ENCODE data around the gene PNLIPRP2. TPM values are rescaled to one million over a fixed set of nuclear protein-coding genes. Genes with fewer than 3 reads are reported as not detected.
A peak's percentile ranks its signal among the peaks of the same experiment; 100 is the strongest.

PNLIPRP2 gene
- total RNA-seq, 4 donors from 2014 or later = not detected

DNA sequence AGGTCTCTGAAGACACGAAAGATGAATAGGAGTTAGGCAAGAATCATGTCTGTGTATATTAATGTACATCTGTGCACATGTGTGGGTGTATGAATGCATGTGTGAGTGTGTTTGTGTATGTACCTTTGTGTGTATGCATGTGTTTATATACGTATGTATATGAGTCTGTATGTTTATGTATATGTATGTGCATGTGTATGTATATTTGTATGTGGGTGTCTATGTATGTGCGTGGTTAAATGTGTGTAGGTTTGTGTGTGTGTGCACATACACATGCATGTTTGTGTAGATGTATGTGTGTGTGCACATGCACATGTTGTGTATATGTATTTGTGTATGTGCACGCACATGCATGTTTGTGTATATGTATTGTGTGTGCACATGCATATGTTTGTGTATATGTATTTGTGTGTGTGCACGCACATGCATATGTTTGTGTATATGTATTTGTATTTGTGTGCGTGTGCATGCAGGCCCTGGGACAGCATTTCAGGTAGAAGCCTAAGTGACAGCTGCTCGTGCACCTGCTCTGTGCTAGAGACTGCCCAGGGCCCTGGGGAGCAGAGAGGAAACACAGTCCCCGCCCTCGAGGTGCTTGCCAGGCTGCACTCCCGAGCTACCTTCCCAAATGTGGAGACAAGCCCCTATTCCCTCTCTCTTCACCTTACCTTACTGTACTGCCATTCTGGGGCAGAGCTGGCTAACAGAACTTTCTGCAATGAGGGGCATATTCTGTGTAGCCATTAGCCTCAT lies 17.9 kb upstream of the PNLIPRP2 start:
- DNase-seq (ENCODE audit: low spot score) = no peak
- no peak for ATAC-seq (ENCODE audit: low FRiP score)
- TF ChIP-seq, protein P1, sequence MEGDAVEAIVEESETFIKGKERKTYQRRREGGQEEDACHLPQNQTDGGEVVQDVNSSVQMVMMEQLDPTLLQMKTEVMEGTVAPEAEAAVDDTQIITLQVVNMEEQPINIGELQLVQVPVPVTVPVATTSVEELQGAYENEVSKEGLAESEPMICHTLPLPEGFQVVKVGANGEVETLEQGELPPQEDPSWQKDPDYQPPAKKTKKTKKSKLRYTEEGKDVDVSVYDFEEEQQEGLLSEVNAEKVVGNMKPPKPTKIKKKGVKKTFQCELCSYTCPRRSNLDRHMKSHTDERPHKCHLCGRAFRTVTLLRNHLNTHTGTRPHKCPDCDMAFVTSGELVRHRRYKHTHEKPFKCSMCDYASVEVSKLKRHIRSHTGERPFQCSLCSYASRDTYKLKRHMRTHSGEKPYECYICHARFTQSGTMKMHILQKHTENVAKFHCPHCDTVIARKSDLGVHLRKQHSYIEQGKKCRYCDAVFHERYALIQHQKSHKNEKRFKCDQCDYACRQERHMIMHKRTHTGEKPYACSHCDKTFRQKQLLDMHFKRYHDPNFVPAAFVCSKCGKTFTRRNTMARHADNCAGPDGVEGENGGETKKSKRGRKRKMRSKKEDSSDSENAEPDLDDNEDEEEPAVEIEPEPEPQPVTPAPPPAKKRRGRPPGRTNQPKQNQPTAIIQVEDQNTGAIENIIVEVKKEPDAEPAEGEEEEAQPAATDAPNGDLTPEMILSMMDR (IDR thresholded peaks at IDR 0.05) = no peak

DNA sequence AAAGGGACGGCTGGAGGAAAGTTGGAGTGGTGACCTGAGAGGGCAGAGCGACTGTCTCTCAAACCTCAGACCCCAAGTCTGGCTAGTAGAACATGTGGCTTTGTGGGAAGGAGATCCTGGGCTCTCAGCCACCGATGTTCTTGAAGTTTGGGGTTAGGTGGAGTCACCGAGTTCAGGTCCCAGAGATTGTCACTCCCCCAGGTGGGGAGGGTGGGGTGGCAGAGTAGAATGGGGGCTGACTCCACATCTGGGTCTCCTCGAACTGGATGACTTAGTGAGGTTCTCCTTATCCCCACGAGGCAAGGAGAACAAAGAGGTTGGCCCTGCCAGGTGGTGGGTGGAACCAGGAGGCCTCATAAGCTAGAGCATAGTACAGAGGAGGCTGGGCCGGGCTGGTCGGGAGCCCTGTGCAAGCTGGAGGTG lies 14.7 kb upstream of the PNLIPRP2 start:
- TF ChIP-seq, protein P1 (IDR thresholded peaks at IDR 0.05) = no peak
- no peak for ATAC-seq (ENCODE audit: low FRiP score)
- no peak for DNase-seq (ENCODE audit: low spot score)

DNA sequence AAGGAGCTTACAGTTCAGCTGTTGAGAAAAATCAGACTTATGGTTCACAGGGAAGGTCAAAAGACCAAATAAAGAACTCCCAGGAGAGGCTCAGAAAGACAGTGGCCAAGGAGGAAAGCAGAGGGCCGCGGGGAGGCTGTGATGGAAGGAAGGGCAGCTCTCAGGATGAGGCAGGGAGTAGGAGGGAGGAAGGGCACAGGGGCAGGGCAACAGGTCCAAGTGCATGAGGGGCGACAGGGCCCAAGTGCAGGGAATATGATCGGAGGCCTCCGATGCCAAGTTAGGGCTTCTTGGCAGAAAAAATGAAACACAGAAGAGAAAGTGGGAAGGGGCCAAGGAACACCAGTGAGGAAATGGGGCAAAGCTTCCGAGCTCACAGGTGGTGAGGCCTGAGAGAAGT lies 13.4 kb upstream of the PNLIPRP2 start:
- DNase-seq (ENCODE audit: low spot score) (no peak), ATAC-seq (ENCODE audit: low FRiP score) (no peak)
- TF ChIP-seq, protein P1 (IDR thresholded peaks at IDR 0.05) = no peak

DNA sequence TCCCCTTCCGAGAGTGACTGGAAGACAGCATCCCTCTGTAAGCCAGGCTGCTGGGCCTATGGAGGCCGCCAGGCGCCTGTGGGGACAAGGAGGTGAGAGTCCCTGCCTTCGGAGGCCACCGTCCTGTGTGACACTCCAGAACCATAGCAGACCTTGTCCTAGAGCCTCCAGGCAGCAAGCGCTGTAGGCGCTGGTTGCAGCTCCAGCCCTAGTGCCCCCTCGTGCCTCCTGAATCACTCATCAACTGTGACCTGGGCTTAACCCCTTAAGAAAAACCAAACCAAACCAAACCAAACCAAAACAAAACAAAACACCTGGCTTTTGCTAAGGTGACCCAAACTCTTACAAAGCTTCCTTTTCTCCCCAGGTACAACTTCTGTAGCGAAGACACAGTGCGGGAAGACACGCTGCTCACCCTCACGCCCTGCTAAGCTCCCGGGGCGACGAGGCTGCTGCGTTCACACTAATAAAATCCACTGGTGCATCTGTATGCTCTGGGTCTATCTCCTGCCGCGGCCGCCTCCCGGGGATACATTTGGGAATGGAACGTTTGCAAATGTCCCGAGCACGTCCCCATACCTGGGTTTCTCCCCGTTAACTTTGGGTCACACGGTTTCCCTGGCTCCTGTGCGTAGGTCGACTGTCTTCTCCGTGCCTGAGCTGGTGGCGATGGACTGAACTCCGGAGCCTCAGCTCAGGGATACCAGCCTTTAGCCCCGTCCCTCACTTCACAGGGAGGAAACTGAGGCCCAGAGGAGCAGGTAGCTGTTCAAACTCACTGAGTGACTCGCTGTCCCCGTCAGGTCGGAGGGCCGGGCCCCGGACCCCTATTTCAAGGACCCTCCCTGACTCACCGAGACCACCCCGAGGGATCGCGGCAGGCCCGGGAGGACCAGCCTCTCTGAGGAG lies 11.8 kb upstream of the PNLIPRP2 start:
- ATAC-seq (ENCODE audit: low FRiP score) (peak; percentile 34), DNase-seq (ENCODE audit: low spot score) (no peak)
- TF ChIP-seq, protein P1 (IDR thresholded peaks at IDR 0.05) = no peak

DNA sequence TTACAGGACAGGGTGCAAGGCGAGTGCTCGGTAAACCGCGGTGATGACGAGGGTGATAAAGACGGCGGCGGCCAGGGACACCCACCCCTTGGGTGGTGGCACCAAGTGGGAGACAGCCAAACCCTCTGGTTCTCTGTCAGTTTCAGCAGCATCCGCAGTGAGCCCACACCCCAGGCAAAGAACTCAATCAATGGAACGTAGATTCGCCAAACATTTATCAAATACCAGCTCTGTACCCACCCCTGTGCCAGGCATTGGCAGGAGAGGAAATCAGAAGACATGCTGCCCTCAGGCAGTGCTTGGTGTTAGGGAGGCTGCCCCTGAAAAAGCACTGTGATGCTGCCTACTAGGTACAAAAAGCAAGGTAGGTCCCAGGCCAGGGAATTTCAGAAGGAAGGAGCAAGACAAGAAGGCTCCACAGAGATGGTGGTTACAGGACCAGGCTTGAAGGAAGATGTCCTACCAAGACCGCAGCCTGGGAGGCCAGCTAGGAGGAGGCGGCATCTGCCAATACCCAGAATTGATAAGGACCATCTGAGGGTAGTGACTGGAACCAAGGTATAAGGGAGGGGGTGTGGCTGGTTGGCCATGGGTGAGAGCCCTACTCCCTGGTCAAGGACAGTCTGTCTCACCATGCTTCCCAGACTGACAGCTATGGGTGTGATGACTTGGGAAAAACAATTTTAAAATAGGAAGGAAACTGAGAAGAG lies 10.2 kb upstream of the PNLIPRP2 start:
- ATAC-seq (ENCODE audit: low FRiP score) = no peak
- TF ChIP-seq, protein P1 (IDR thresholded peaks at IDR 0.05) = no peak
- DNase-seq (ENCODE audit: low spot score) = no peak

DNA sequence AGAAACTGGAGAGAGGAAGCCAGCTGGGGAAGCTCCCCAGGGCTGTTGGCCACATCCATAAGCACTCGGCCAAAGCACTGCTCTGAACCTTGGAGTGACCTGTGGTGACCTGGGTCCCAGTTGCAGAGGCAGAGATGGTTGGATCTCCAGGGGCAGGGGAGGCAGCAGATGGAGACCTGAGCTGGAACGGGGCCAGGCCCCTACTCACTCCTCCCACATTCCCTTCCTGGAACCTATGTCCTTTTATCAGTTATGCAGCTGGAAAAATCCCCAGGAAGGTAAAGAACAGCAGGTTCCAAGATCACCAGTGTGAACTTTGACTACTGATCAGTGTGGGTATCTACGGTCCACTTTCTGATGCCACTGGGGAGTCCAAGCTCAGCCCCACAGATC lies 9.6 kb upstream of the PNLIPRP2 start:
- DNase-seq (ENCODE audit: low spot score) (no peak), ATAC-seq (ENCODE audit: low FRiP score) (no peak)
- TF ChIP-seq, protein P1 (IDR thresholded peaks at IDR 0.05) = no peak
